Suprapubic skin (tissue), 4 donors: ENCODE measurements around the gene STK32B.

Experiments
- EP300 ChIP-seq: sonication (generic); formaldehyde crosslinking; IDR thresholded peaks from one replicate; pipeline ENCODE4 v1.6.1; 2017; ENCODE audit warnings: antibody characterized with exemption
- POLR2A ChIP-seq, 2 donors: fragments of 450-650 bp; IDR thresholded peaks; one replicate each; pipeline ENCODE4 v1.6.1; 2017; ENCODE audit warnings: antibody characterized with exemption in 2 of 2, mild to moderate bottlenecking in 2 of 2, moderate library complexity in 2 of 2
- POLR2AphosphoS5 ChIP-seq, 3 donors: sonication (generic); formaldehyde crosslinking; IDR thresholded peaks; one replicate each; pipeline ENCODE4 v1.6.1; 2017; ENCODE audit warnings: antibody characterized with exemption in 3 of 3
- TF ChIP-seq, protein P1 (sequence below), 2 donors: fragments of 200-600 bp in 1 of 2; fragments of 450-650 bp in 1 of 2; sonication (generic) in 1 of 2; IDR thresholded peaks; one replicate each; pipeline ENCODE4 v1.5.1; 2016 to 2019; ENCODE audit warnings: antibody characterized with exemption in 2 of 2, mild to moderate bottlenecking in 1 of 2, moderate library complexity in 1 of 2

DNA sequence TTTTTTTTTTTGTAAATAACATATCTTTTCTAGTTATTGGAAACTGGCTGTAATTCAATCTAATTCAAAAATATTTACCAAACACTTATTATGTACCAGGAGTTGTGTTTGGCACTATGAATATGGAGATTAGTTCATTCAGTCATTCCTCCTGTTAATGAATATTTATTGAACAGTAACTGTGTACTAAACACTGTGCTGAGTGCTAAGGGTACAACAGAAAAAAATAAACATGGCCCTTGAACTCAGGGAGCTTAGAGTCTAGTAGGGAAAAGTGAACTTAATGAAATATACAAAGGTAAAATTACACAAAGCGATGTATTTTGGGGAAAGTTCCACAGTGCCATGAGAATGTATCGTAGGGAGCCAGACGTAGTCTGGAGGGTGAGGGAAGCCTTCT lies 87.1 kb downstream of the STK32B start:
- TF ChIP-seq, protein P1, sequence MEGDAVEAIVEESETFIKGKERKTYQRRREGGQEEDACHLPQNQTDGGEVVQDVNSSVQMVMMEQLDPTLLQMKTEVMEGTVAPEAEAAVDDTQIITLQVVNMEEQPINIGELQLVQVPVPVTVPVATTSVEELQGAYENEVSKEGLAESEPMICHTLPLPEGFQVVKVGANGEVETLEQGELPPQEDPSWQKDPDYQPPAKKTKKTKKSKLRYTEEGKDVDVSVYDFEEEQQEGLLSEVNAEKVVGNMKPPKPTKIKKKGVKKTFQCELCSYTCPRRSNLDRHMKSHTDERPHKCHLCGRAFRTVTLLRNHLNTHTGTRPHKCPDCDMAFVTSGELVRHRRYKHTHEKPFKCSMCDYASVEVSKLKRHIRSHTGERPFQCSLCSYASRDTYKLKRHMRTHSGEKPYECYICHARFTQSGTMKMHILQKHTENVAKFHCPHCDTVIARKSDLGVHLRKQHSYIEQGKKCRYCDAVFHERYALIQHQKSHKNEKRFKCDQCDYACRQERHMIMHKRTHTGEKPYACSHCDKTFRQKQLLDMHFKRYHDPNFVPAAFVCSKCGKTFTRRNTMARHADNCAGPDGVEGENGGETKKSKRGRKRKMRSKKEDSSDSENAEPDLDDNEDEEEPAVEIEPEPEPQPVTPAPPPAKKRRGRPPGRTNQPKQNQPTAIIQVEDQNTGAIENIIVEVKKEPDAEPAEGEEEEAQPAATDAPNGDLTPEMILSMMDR (IDR thresholded peaks at IDR 0.05): no peak
- TF ChIP-seq POLR2AphosphoS5 (IDR thresholded peaks at IDR 0.05): no peak
- TF ChIP-seq POLR2A (IDR thresholded peaks at IDR 0.05): no peak
- no peak for TF ChIP-seq EP300
